Metanephros (tissue), 1 donor: ENCODE results near the gene OR8B8. TPM values are rescaled to one million over a fixed set of nuclear protein-coding genes. Genes with fewer than 3 reads are reported as not detected.

ENCODE experiments used
- total RNA-seq: library from RNA; depleted of rRNA; stranded (reverse); fragments of >200 nt; gene quantifications from one replicate; pipeline ENCODE4 v1.2.3, GENCODE V29; 2014

OR8B8 gene
- not detected for total RNA-seq

DNA sequence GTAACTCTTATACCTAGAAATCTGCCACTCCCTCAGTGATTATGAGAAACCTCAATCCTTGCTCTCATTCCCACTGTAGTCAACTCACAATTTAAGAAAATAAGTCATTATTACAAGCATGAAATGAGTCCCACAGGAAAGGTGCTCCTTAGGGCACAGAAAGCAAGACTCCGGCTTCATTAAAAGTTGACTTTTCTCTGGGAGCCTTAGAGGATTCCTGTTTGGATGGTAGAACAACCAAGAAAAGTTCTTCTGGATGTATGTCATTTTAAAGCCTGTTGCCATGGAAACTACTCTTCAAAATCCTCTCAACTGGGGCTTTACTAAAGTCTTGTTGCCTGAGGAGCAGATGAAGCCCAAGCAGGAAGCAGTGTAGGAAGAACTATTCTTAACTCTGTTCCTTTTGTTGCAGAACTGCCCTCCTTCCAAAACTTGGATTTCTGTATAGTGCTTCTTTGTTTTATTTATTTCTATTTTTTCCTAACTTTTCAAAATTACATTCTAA is at the start of gene OR8B8:
Gene OR8B8, minus strand, starts transcription at position 51 of the 505 bp plus-strand sequence. CDS start 4,611 bp downstream, outside the sequence.

DNA sequence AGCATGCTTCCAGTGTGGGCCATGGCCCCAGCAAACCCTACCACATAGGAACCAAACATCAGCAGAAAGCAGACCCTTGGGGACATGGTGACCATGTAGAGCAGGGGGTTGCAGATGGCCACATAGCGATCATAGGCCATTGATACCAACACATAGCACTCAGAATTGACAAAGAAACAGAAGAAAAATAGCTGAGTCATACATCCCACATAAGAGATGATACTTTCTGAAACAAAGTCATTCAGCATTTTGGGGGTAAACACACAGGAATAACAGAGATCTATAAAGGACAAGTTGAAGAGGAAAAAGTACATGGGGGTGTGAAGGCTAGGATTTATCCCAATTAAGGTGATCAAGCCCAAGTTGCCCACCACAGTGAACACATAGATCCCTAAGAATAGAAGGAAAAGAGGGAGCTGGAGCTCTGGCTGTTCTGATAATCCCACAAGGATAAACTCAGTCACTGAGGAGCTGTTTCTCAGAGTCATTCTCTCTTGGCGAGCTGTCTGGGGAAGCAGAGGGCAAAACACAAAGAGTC is 21.0 kb downstream of the OR8B8 start, which contains the start of gene OR8B4:
Gene OR8B4, minus strand, starts transcription at position 488 of the 538 bp plus-strand sequence. Its CDS starts 0 bp downstream, at position 488.

DNA sequence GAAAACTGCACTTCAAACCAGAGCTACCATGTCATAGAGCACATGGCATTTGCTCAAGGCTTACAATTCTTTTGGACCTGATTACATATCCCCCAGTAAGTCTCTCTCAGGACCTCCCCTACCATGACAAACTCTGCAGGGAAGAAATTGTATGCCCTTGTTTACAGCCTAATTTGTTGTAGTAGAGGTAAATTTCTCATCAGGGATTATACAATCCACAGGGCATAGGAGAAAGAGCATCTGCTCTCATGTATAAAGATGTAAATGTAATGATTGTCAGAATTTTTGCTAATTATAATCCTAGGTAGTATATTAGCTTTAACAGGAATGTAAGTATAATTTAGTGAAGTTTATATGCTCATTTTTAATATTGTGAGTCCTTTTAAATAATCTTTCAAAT is 46.6 kb downstream of the OR8B8 start, which contains the start of gene OR8B3:
Gene OR8B3, minus strand, starts transcription at position 101 of the 400 bp plus-strand sequence. CDS start 1,673 bp downstream, outside the sequence.

Other genes starting within 250 kb of the OR8B8 start
- gene OR8G1, start 204.6 kb downstream of the OR8B8 start, total RNA-seq = not detected
- gene OR8G5, start 189.3 kb downstream of the OR8B8 start, total RNA-seq = not detected
- gene OR8D1, start 131.7 kb downstream of the OR8B8 start, total RNA-seq = not detected
- not detected for gene OR8D2, start 125.5 kb downstream of the OR8B8 start, total RNA-seq
- not detected for gene OR8B2, start 61.2 kb downstream of the OR8B8 start, total RNA-seq
- gene OR8B3, start 46.7 kb downstream of the OR8B8 start, total RNA-seq = not detected
- gene OR8B4, start 20.8 kb downstream of the OR8B8 start, total RNA-seq = not detected
- not detected for gene OR8B12, start 98.0 kb upstream of the OR8B8 start, total RNA-seq
- gene OR8A1, start 124.3 kb upstream of the OR8B8 start, total RNA-seq = not detected
- not detected for gene PANX3, start 165.7 kb upstream of the OR8B8 start, total RNA-seq
- gene TBRG1, start 177.2 kb upstream of the OR8B8 start, total RNA-seq = 34.8 TPM
- 12.0 TPM for gene SIAE, start 228.0 kb upstream of the OR8B8 start, total RNA-seq
- 5.5 TPM for gene SPA17, start 228.2 kb upstream of the OR8B8 start, total RNA-seq